ENCODE results near the gene ZNF653. TPM values are rescaled to one million over a fixed set of nuclear protein-coding genes. Genes with fewer than 3 reads are reported as not detected.

Gene ZNF653
- total RNA-seq, result 6.6 and 7.0 TPM in 2 replicates

GRCh38 chr19:11505504-11506100 is at the start of gene ZNF653:
ZNF653 (minus strand) TSS chr19:11505839; CDS start chr19:11505786, 53 bp downstream.

GRCh38 chr19:11538232-11539036 is 32.8 kb upstream of the ZNF653 start, which contains the start of gene CNN1:
CNN1 (plus strand) TSS chr19:11538851; CDS start chr19:11538928, 77 bp downstream.

GRCh38 chr19:11528551-11529341 is 23.1 kb upstream of the ZNF653 start, which contains the start of gene ECSIT:
ECSIT (minus strand) TSS chr19:11529134; CDS start chr19:11519170, 9,964 bp downstream.

GRCh38 chr19:11480715-11481533 is 24.7 kb downstream of the ZNF653 start, which contains the start of gene ELAVL3:
ELAVL3 (minus strand) TSS chr19:11481046; CDS start chr19:11480608, 438 bp downstream.

GRCh38 chr19:11435057-11435832 is 70.4 kb downstream of the ZNF653 start, which contains the start of the genes ODAD3 and PRKCSH:
ODAD3 (minus strand) TSS chr19:11435121; CDS start chr19:11435016, 105 bp downstream.
PRKCSH (plus strand) TSS chr19:11435635; CDS start chr19:11436118, 483 bp downstream.

Small RNAs within 50 kb of the gene (small RNA-seq; reads per million reads assigned to genes)
- gene MIR7974 (ENCODE audit: low replicate concordance) (not detected), gene RN7SL833P (ENCODE audit: low replicate concordance) (not detected)

Other genes starting within 250 kb of the ZNF653 start
- 14.0 and 30.8 TPM in 2 replicates for gene DOCK6, start 243.3 kb downstream of the ZNF653 start, total RNA-seq
- not detected in 2 replicates for gene TSPAN16, start 209.7 kb downstream of the ZNF653 start, total RNA-seq
- 8.6 and 26.9 TPM in 2 replicates for gene RAB3D, start 166.2 kb downstream of the ZNF653 start, total RNA-seq
- 54.3 and 189 TPM in 2 replicates for gene TMEM205, start 159.6 kb downstream of the ZNF653 start, total RNA-seq
- 4.7 and 12.5 TPM in 2 replicates for gene CCDC159, start 159.3 kb downstream of the ZNF653 start, total RNA-seq
- 17.8 and 21.7 TPM in 2 replicates for gene PLPPR2, start 150.4 kb downstream of the ZNF653 start, total RNA-seq
- gene SWSAP1, start 131.2 kb downstream of the ZNF653 start, total RNA-seq, result 0.72 and 1.1 TPM in 2 replicates
- gene EPOR, start 121.5 kb downstream of the ZNF653 start, total RNA-seq, result 5.9 and 19.5 TPM in 2 replicates
- gene RGL3, start 86.5 kb downstream of the ZNF653 start, total RNA-seq, result 1.4 and 2.4 TPM in 2 replicates
- gene ODAD3, start 70.7 kb downstream of the ZNF653 start, total RNA-seq, result 0.14 TPM in 1 of 2 replicates, not detected in the other
- 163 and 165 TPM in 2 replicates for gene PRKCSH, start 70.2 kb downstream of the ZNF653 start, total RNA-seq
- gene ELAVL3, start 24.8 kb downstream of the ZNF653 start, total RNA-seq, result under 0.01 TPM in 1 of 2 replicates, not detected in the other
- 30.4 and 38.1 TPM in 2 replicates for gene ECSIT, start 23.3 kb upstream of the ZNF653 start, total RNA-seq
- gene CNN1, start 33.0 kb upstream of the ZNF653 start, total RNA-seq, result 13.8 and 26.8 TPM in 2 replicates
- gene ELOF1, start 53.4 kb upstream of the ZNF653 start, total RNA-seq, result 56.1 and 56.7 TPM in 2 replicates
- 10.3 and 12.7 TPM in 2 replicates for gene ACP5, start 71.8 kb upstream of the ZNF653 start, total RNA-seq
- 14.7 and 15.2 TPM in 2 replicates for gene ZNF627, start 91.6 kb upstream of the ZNF653 start, total RNA-seq
- 2.0 and 5.2 TPM in 2 replicates for gene ZNF823, start 233.1 kb upstream of the ZNF653 start, total RNA-seq